KMS-11 (cell line): ENCODE results near the gene ERAP2.

Experiments
- H2AFZ ChIP-seq: fragments of 200-600 bp; sonication (generic); 2 replicates; pipeline ENCODE4 v1.6.1; 2016; ENCODE audit warnings: antibody characterized with exemption, mixed run types, low read depth
- H3K27ac ChIP-seq: fragments of 200-600 bp; sonication (generic); 2 replicates; pipeline ENCODE4 v1.6.1; 2016; ENCODE audit warnings: mild to moderate bottlenecking, mixed run types
- H3K27me3 ChIP-seq: fragments of 200-600 bp; sonication (generic); 2 replicates; pipeline ENCODE4 v1.6.1; 2017; ENCODE audit warnings: mild to moderate bottlenecking, low read depth, mixed run types, moderate library complexity; ENCODE audit not compliant: insufficient read depth
- H3K36me3 ChIP-seq: fragments of 200-600 bp; sonication (generic); 2 replicates; pipeline ENCODE4 v1.6.1; 2017; ENCODE audit warnings: mild to moderate bottlenecking, mixed run types; ENCODE audit not compliant: insufficient read depth
- H3K4me1 ChIP-seq: fragments of 200-600 bp; sonication (generic); 2 replicates; pipeline ENCODE4 v1.6.1; 2016; ENCODE audit warnings: mild to moderate bottlenecking, low read depth, mixed run types; ENCODE audit not compliant: poor library complexity, severe bottlenecking
- H3K4me2 ChIP-seq: fragments of 200-600 bp; sonication (generic); 2 replicates; pipeline ENCODE4 v1.7.0; 2016; ENCODE audit warnings: mild to moderate bottlenecking, mixed run types
- H3K4me3 ChIP-seq: fragments of 200-600 bp; sonication (generic); IDR thresholded peaks from 2 replicates; pipeline ENCODE4 v1.6.1; 2017; ENCODE audit warnings: low read depth, low read length, mixed read lengths; ENCODE audit not compliant: insufficient read depth
- H3K79me2 ChIP-seq: fragments of 200-600 bp; sonication (generic); 2 replicates; pipeline ENCODE4 v1.6.1; 2016; ENCODE audit warnings: low read depth, mixed run types; ENCODE audit not compliant: insufficient read depth
- H3K9ac ChIP-seq: fragments of 200-600 bp; sonication (generic); 2 replicates; pipeline ENCODE4 v1.6.1; 2016; ENCODE audit warnings: mild to moderate bottlenecking, mixed run types
- H4K20me1 ChIP-seq: fragments of 200-600 bp; sonication (generic); 2 replicates; pipeline ENCODE4 v1.6.1; 2016; ENCODE audit warnings: mild to moderate bottlenecking, mixed run types; ENCODE audit not compliant: insufficient read depth
- CTCF ChIP-seq: fragments of 200-600 bp; sonication (generic); conservative IDR thresholded peaks from 2 replicates; pipeline ENCODE4 v1.6.1; 2017; ENCODE audit warnings: low read depth, mild to moderate bottlenecking, antibody characterized with exemption, low read length, moderate library complexity, mixed read lengths

The ERAP2 gene

GRCh38 chr5:96957254-96958049 lies 81.2 kb downstream of the ERAP2 start:
- H3K4me2 ChIP-seq = peak overlapping the region; percentile 50
- H3K4me1 ChIP-seq = peaks cover 62% of the 10 kb centered on the region

GRCh38 chr5:96958977-96959376 lies 82.7 kb downstream of the ERAP2 start:
- Histone ChIP-seq H3K4me3 (no peak overlapping the region), H3K27ac (no peak overlapping the region), H3K9ac (no peak overlapping the region), H3K36me3 (no peaks in the 10 kb centered on the region), H4K20me1 (no peaks in the 10 kb centered on the region; the same call in 1 of the 2 replicates), H2AFZ (no peak overlapping the region), H3K4me1 (peaks cover 77% of the 10 kb centered on the region), H3K4me2 (no peak overlapping the region), H3K27me3 (no peaks in the 10 kb centered on the region), H3K79me2 (peaks cover 48% of the 10 kb centered on the region; the same call in 1 of the 2 replicates)
- TF ChIP-seq CTCF = no peak

More at GRCh38 chr5:96957254-96958049, 81.2 kb downstream of the ERAP2 start:
- Histone ChIP-seq H2AFZ (no peak overlapping the region), H3K4me3 (no peak overlapping the region), H4K20me1 (no peaks in the 10 kb centered on the region), H3K27ac (peak overlapping the region; percentile 11; the same call in 1 of the 2 replicates), H3K27me3 (no peaks in the 10 kb centered on the region), H3K79me2 (peaks cover 51% of the 10 kb centered on the region; the same call in 1 of the 2 replicates), H3K36me3 (no peaks in the 10 kb centered on the region), H3K9ac (no peak overlapping the region)
- no peak for TF ChIP-seq CTCF

- H3K36me3 ChIP-seq = no peaks in the 10 kb centered on the region
- H2AFZ ChIP-seq = no peak overlapping the region
- peak overlapping the region; percentile 44 for H3K4me2 ChIP-seq
- H3K27ac ChIP-seq = peak overlapping the region; percentile 23; the same call in 1 of the 2 replicates
- no peak overlapping the region for H3K4me3 ChIP-seq
- no peak for TF ChIP-seq CTCF
- no peaks in the 10 kb centered on the region; the same call in 1 of the 2 replicates for H4K20me1 ChIP-seq
- H3K79me2 ChIP-seq = peaks cover 44% of the 10 kb centered on the region; the same call in 1 of the 2 replicates
- H3K27me3 ChIP-seq = no peaks in the 10 kb centered on the region
- peaks cover 83% of the 10 kb centered on the region for H3K4me1 ChIP-seq
- H3K9ac ChIP-seq = no peak overlapping the region
Observed at GRCh38 chr5:96961053-96961452, 84.8 kb downstream of the ERAP2 start.

- no peak for TF ChIP-seq CTCF
- Histone ChIP-seq H3K4me2 (peak overlapping the region; percentile 13; the same call in 1 of the 2 replicates), H3K79me2 (peaks cover 39% of the 10 kb centered on the region; the same call in 1 of the 2 replicates), H4K20me1 (no peaks in the 10 kb centered on the region; the same call in 1 of the 2 replicates), H3K9ac (no peak overlapping the region), H3K36me3 (no peaks in the 10 kb centered on the region), H2AFZ (no peak overlapping the region), H3K27ac (peak overlapping the region; percentile 4), H3K4me1 (peaks cover 69% of the 10 kb centered on the region), H3K4me3 (no peak overlapping the region), H3K27me3 (no peaks in the 10 kb centered on the region)
Observed at GRCh38 chr5:96962540-96962991, 86.3 kb downstream of the ERAP2 start.
